Glomerular endothelial cell (primary cell): Measurements from ENCODE around the gene PPM1E. TPM values are rescaled to one million over a fixed set of nuclear protein-coding genes. Genes with fewer than 3 reads are reported as not detected.

Source experiments
- DNase-seq: peaks from one replicate; pipeline ENCODE4 v3.0.0-alpha.2; 2011; ENCODE audit warnings: low read depth, low spot score; ENCODE audit errors: extremely low read depth
- total RNA-seq: library from RNA; depleted of rRNA; stranded (reverse); fragments of >200 nt; gene quantifications from 2 replicates; pipeline ENCODE4 v1.2.3, GENCODE V29; 2015

The PPM1E gene
- total RNA-seq, 1 donor from 2014 or later: not detected

DNA sequence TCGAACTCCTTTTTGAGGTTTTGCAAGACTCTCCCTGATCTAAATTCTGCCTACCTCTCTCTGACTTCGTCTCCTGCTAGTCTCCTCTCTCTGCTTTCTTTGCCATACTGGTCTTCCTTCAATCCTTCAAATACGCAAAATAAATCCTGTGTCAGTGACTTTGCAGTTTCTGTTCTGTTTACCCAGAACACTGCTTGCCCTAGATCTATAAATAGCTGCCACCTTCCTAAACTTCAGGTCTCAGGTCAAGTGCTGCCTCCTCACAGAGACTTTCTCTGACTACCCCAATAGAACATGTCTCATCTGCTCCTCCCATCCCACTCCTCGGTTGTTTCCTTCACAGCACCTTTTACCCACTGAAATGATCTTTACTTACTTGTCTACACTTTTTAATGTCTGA lies 272.1 kb downstream of the PPM1E start:
- DNase-seq: no peak

DNA sequence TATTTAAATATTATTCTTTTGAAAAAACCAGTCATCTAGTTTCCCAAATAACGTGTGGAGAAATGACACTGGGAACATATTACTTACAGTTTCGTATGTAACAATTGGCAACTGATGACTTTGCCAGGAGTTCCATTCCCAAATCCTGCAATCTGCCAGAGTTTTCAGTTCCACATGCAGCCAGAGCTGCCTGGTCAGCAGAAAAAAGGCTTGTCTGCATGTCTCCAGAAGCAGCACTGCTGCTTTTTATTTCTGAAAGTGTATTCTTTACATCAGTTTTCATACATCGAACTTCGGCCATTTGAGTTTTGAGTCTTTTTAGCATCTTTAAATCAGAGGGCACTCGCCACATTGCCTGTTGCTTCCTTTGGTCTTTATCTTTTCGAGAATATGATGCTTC lies 272.7 kb downstream of the PPM1E start:
- no peak for DNase-seq

DNA sequence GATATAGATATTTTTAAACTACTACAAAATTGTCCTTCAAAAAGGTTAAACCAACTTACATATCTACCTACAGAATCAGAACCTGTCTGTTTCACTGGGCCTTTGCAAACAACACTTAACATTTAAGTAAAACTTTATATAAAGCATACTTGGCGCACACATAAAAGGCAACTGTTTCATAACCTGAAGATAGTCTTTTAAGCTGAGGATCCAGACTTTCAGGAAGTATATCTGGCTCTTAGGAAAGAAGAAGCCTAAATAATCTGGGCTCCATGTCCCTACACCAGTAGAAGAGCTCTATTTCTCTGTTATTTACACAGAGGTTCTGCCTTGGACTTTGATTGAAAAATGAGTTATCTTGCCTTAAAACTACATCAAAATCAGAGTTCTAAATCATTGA lies 275.2 kb downstream of the PPM1E start:
- no peak for DNase-seq

Other genes starting within 250 kb of the PPM1E start
- 27.0 and 38.4 TPM in 2 replicates for gene MTMR4, start 241.2 kb upstream of the PPM1E start, total RNA-seq
- gene TEX14, start 63.8 kb upstream of the PPM1E start, total RNA-seq: not detected in 2 replicates
- gene RAD51C, start 63.3 kb upstream of the PPM1E start, total RNA-seq: 22.2 and 34.7 TPM in 2 replicates